HG02840 (cell line): ENCODE measurements around the gene CAB39L.
"Not testable (repeated sequence)": the region's sequence is repeated elsewhere in the genome, so short reads cannot be mapped to it uniquely, and the experiment has no call there.

ENCODE experiments used
- ATAC-seq: cut with Tn5 transposase; IDR thresholded peaks from one replicate; pipeline ENCODE4 v1.9.1; 2021; ENCODE audit warnings: mild to moderate bottlenecking, moderate library complexity, moderate number of reproducible peaks; ENCODE audit not compliant: unreplicated experiment, low FRiP score

The CAB39L gene

GRCh38 chr13:49353908-49354307, 90.0 kb downstream of the CAB39L start:
- no peak for ATAC-seq

- no peak for ATAC-seq
Measured at GRCh38 chr13:49351871-49352270, 92.0 kb downstream of the CAB39L start.

GRCh38 chr13:49348751-49349150, 95.1 kb downstream of the CAB39L start:
- no peak for ATAC-seq

GRCh38 chr13:49347650-49348385, 96.0 kb downstream of the CAB39L start:
- no peak for ATAC-seq

GRCh38 chr13:49346460-49346859, 97.4 kb downstream of the CAB39L start:
- no peak for ATAC-seq

- no peak for ATAC-seq
Measured at GRCh38 chr13:49343731-49344130, 100.1 kb downstream of the CAB39L start.

GRCh38 chr13:49343255-49343654, 100.6 kb downstream of the CAB39L start:
- no peak for ATAC-seq

- no peak for ATAC-seq
Measured at GRCh38 chr13:49342454-49342853, 101.4 kb downstream of the CAB39L start.

- no peak for ATAC-seq
Measured at GRCh38 chr13:49341941-49342340, 101.9 kb downstream of the CAB39L start.

GRCh38 chr13:49341517-49341916, 102.3 kb downstream of the CAB39L start:
- no peak for ATAC-seq

- no peak for ATAC-seq
Measured at GRCh38 chr13:49340161-49340560, 103.7 kb downstream of the CAB39L start.

GRCh38 chr13:49336655-49337054, 107.2 kb downstream of the CAB39L start:
- ATAC-seq, result no peak

- no peak for ATAC-seq
Measured at GRCh38 chr13:49330546-49330864, 113.4 kb downstream of the CAB39L start.

GRCh38 chr13:49329831-49330545, 113.9 kb downstream of the CAB39L start:
- no peak for ATAC-seq

- ATAC-seq, result not testable (repeated sequence)
Measured at GRCh38 chr13:49327145-49327544, 116.7 kb downstream of the CAB39L start.

GRCh38 chr13:49326222-49326917, 117.5 kb downstream of the CAB39L start:
- ATAC-seq, result no peak

- no peak for ATAC-seq
Measured at GRCh38 chr13:49323344-49323743, 120.5 kb downstream of the CAB39L start.

- no peak for ATAC-seq
Measured at GRCh38 chr13:49322702-49323101, 121.2 kb downstream of the CAB39L start.

GRCh38 chr13:49320975-49321374, 122.9 kb downstream of the CAB39L start:
- no peak for ATAC-seq

- ATAC-seq, result no peak
Measured at GRCh38 chr13:49319951-49320350, 123.9 kb downstream of the CAB39L start.

GRCh38 chr13:49319551-49319950, 124.3 kb downstream of the CAB39L start:
- no peak for ATAC-seq
